HL-60 (cell line): ENCODE results near the gene CNTNAP4.

Source experiments
- DNase-seq, 2 experiments: peaks; one replicate each; pipeline ENCODE4 v3.0.0-alpha.2; 2010 to 2020; ENCODE audit warnings: low read depth in 1 of 2, low spot score in 1 of 2
- H3K27ac ChIP-seq: fragments of 250-450 bp; sonication (Bioruptor Pico); replicated peaks from 2 replicates; pipeline ENCODE4 v1.5.1; 2020; ENCODE audit warnings: mild to moderate bottlenecking, moderate library complexity
- H3K27me3 ChIP-seq: fragments of 250-450 bp; sonication (Bioruptor Pico); 2 replicates; pipeline ENCODE4 v1.5.1; 2021; ENCODE audit warnings: mild to moderate bottlenecking, moderate library complexity; ENCODE audit not compliant: insufficient read depth, poor library complexity, severe bottlenecking
- H3K4me3 ChIP-seq: replicated peaks from 2 replicates; pipeline ENCODE4 v1.5.1; 2011; ENCODE audit warnings: mild to moderate bottlenecking, control low read depth, low read length; ENCODE audit not compliant: insufficient read depth
- CTCF ChIP-seq: IDR thresholded peaks from one replicate; pipeline ENCODE4 v1.5.1; 2011; ENCODE audit warnings: low read length, control low read depth, inconsistent platforms; ENCODE audit not compliant: insufficient read depth
- GABPA ChIP-seq: IDR thresholded peaks from 2 replicates; pipeline ENCODE4 v1.6.1; 2012; ENCODE audit warnings: low read depth
- POLR2AphosphoS5 ChIP-seq: IDR thresholded peaks from 2 replicates; pipeline ENCODE4 v1.6.1; 2012; ENCODE audit warnings: low read depth
- REST ChIP-seq: IDR thresholded peaks from 2 replicates; pipeline ENCODE4 v1.6.1; 2012; ENCODE audit warnings: low read depth; ENCODE audit not compliant: insufficient replicate concordance
- SPI1 ChIP-seq: IDR thresholded peaks from 2 replicates; pipeline ENCODE4 v1.6.1; 2012; ENCODE audit warnings: low read depth, mild to moderate bottlenecking, borderline replicate concordance

Gene CNTNAP4

GRCh38 chr16:76466871-76467270 lies 189.7 kb downstream of the CNTNAP4 start:
- H3K27me3 ChIP-seq, result no peaks in the 10 kb centered on the region

GRCh38 chr16:76474048-76474447 lies 196.8 kb downstream of the CNTNAP4 start:
- H3K27me3 ChIP-seq, result no peaks in the 10 kb centered on the region
- no peak for DNase-seq

More at GRCh38 chr16:76466871-76467270, 189.7 kb downstream of the CNTNAP4 start:
- no peak overlapping the region for H3K27ac ChIP-seq
- DNase-seq, result no peak
- TF ChIP-seq REST, result no peak
- no peak for TF ChIP-seq SPI1
- TF ChIP-seq POLR2AphosphoS5, result no peak
- TF ChIP-seq GABPA, result no peak
- no peak for TF ChIP-seq CTCF
- H3K4me3 ChIP-seq, result no peak overlapping the region

GRCh38 chr16:76478105-76478504 lies 200.9 kb downstream of the CNTNAP4 start:
- H3K27ac ChIP-seq, result no peak overlapping the region
- TF ChIP-seq POLR2AphosphoS5 (no peak), GABPA (no peak), CTCF (no peak), SPI1 (no peak), REST (no peak)
- no peak for DNase-seq

More at GRCh38 chr16:76474048-76474447, 196.8 kb downstream of the CNTNAP4 start:
- no peak for TF ChIP-seq GABPA
- no peak for TF ChIP-seq CTCF
- TF ChIP-seq REST, result no peak
- TF ChIP-seq POLR2AphosphoS5, result no peak
- TF ChIP-seq SPI1, result no peak
- Histone ChIP-seq H3K4me3 (no peak overlapping the region), H3K27ac (no peak overlapping the region)

More at GRCh38 chr16:76478105-76478504, 200.9 kb downstream of the CNTNAP4 start:
- Histone ChIP-seq H3K4me3 (no peak overlapping the region), H3K27me3 (no peaks in the 10 kb centered on the region)
